ENCODE measurements around the gene GINS1. TPM values are rescaled to one million over a fixed set of nuclear protein-coding genes. Genes with fewer than 3 reads are reported as not detected.
A peak's percentile ranks its signal among the peaks of the same experiment; 100 is the strongest.

Gene GINS1
- total RNA-seq, 1 experiment from 2014 or later = 74.3 TPM

DNA sequence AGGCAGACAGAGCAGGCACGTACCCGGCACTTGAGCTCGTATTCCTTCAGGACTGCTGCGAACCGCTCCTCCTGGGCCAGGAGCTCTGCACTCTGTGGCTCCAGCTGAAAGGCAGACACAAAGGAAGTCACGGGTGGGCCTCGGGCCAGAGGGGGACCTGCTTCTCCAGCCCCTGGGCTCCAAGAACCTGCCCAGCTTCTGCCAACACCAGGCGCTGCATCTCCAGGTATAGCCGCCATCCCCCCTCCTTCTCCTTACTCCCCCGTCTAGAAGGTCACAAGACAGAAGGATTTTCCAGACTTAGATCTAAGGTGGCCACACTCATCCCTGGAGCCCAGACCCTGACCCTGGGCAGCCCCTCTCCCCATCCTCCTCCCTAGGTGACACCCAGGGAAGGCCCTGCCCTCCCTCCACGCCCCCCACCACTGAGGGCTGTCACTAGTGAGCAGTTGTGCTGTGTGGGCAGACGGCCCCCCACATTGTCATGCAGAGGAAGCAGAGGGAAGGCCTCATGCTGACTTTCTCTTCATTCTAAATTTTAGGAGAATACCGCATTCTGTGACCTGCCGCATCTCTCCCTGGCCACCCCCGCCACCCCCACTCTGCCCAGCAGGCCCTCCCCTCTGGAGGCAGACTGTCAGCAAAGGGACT, 81.9 kb downstream of the GINS1 start:
- H3K23ac ChIP-seq (ENCODE audit: insufficient read length, low read depth, low read length) = no peak overlapping the region
- no peak overlapping the region for H2BK5ac ChIP-seq (ENCODE audit: insufficient read length, low read length)
- no peak overlapping the region for H3K9ac ChIP-seq (ENCODE audit: extremely low read depth, insufficient read length, low read length)
- peaks cover 28 to 32% of the 10 kb centered on the region in 2 experiments for H3K4me1 Mint-ChIP-seq
- no peak overlapping the region for H2BK120ac ChIP-seq (ENCODE audit: low read depth, low read length, poor library complexity, severe bottlenecking)
- H3K27me3 ChIP-seq (ENCODE audit: insufficient read depth, low read length) = no peaks in the 10 kb centered on the region
- no peak overlapping the region for H3K27ac ChIP-seq (ENCODE audit: insufficient read length, low read depth, low read length)
- H2BK20ac ChIP-seq (ENCODE audit: low read depth, low read length, poor library complexity, severe bottlenecking) = no peak overlapping the region
- H3K4ac ChIP-seq (ENCODE audit: low read depth, low read length) = no peak overlapping the region
- H3K56ac ChIP-seq (ENCODE audit: insufficient read length, low read depth, low read length) = no peak overlapping the region
- H3K27ac Mint-ChIP-seq = peak overlapping the region in 2 of 3 experiments; percentile 86 to 91; a peak in 5 of 7 replicates
- no peak overlapping the region for H2BK12ac ChIP-seq (ENCODE audit: insufficient read length, low read depth, low read length)
- H3K4me2 ChIP-seq (ENCODE audit: insufficient read depth, insufficient read length, low read length) = peak overlapping the region; percentile 36
- peak overlapping the region in 1 of 2 experiments; percentile 27; a peak in 2 of 5 replicates for H3K4me3 Mint-ChIP-seq
- no peak overlapping the region for H3T11ph ChIP-seq (ENCODE audit: low read length)
- H3K4me1 ChIP-seq (ENCODE audit: insufficient read depth, low read length) = no peaks in the 10 kb centered on the region; the same call in 1 of the 2 replicates
- H3K9me3 ChIP-seq (ENCODE audit: control insufficient read depth, low read depth, low read length) = no peaks in the 10 kb centered on the region
- no peaks in the 10 kb centered on the region for H3K9me3 Mint-ChIP-seq
- no peak overlapping the region for H4K8ac ChIP-seq (replicated peaks; ENCODE audit: insufficient read length, low read depth, low read length)
- no peak overlapping the region for H3K18ac ChIP-seq (ENCODE audit: insufficient read length, low read depth, low read length)
- no peak overlapping the region for H2AK5ac ChIP-seq (ENCODE audit: insufficient read length, low read length)
- H3K14ac ChIP-seq (ENCODE audit: insufficient read depth, low read length) = peak overlapping the region; percentile 53; the same call in 1 of the 2 replicates
- no peaks in the 10 kb centered on the region for H3K23me2 ChIP-seq (ENCODE audit: insufficient read length, low read depth, low read length, poor library complexity, severe bottlenecking)
- H3K79me1 ChIP-seq (ENCODE audit: insufficient read depth, low read depth, low read length, poor library complexity, severe bottlenecking) = no peaks in the 10 kb centered on the region
- H4K5ac ChIP-seq (ENCODE audit: insufficient read length, low read depth, low read length) = no peak overlapping the region
- H3K27me3 Mint-ChIP-seq (ENCODE audit: low read depth) = no peaks in the 10 kb centered on the region; the same call in 1 of the 2 replicates
- H4K91ac ChIP-seq (ENCODE audit: insufficient read length, low read depth, low read length) = no peak overlapping the region
- H3K36me3 Mint-ChIP-seq (ENCODE audit: insufficient read depth in 1 of 3, low read depth in 3 of 3) = peaks cover 29 to 65% (median 58%) of the 10 kb centered on the region in 3 experiments; a peak in 6 of 7 replicates
- no peaks in the 10 kb centered on the region for H3K79me2 ChIP-seq (ENCODE audit: insufficient read depth, low read length)
- H2AFZ ChIP-seq (ENCODE audit: low read length) = no peak overlapping the region
- H2BK15ac ChIP-seq (ENCODE audit: low read depth, low read length) = no peak overlapping the region
- no peak for TF ChIP-seq CTCF (conservative IDR thresholded peaks at IDR 0.05)
- no peaks in the 10 kb centered on the region for H4K20me1 ChIP-seq (ENCODE audit: control insufficient read depth, insufficient read depth, insufficient read length)
- DNase-seq = no peak
- WGBS (ENCODE audit: extremely low coverage, insufficient read length, low lambda C conversion rate) = no CpG with 5 or more reads among the region's 15 CpGs
